HG03060 (cell line): ENCODE data around the gene NUPR1.
"Not testable (repeated sequence)": the region's sequence is repeated elsewhere in the genome, so short reads cannot be mapped to it uniquely, and the experiment has no call there.

Experiments used
- ATAC-seq: cut with Tn5 transposase; IDR thresholded peaks from one replicate; pipeline ENCODE4 v1.9.1; 2021; ENCODE audit warnings: low read depth, moderate number of reproducible peaks; ENCODE audit not compliant: unreplicated experiment

NUPR1 gene

GRCh38 chr16:28527985-28528384 is 10.8 kb downstream of the NUPR1 start:
- no peak for ATAC-seq

- ATAC-seq, result not testable (repeated sequence)
Measured at GRCh38 chr16:28527100-28527785, 11.5 kb downstream of the NUPR1 start.

GRCh38 chr16:28526201-28527099 is 12.3 kb downstream of the NUPR1 start:
- no peak for ATAC-seq

DNA sequence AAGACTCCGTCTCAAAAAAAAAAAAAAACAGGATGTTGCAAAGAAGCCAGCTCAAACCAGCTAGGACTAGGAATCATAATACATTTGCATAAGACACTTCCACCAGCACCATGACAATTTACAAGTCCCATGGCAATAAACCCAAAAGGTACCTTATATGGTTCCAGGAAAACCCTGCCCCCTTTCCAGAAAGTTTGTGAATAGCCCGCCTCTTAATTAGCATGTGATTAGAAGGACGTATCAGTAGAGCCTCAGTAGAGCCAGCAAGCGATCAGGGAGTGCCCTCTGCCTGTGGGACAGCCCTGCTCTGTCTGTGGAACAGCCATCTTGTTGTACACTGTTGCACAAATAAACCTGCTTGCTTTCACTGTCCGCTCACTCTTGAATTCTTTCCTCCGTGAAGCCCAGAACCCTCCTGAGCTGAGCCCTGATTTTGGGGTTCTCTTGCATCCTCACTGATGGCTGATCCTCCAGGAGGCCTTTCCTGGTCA is 14.0 kb downstream of the NUPR1 start:
- ATAC-seq, result no peak

GRCh38 chr16:28522792-28523191 is 16.0 kb downstream of the NUPR1 start:
- ATAC-seq, result no peak

DNA sequence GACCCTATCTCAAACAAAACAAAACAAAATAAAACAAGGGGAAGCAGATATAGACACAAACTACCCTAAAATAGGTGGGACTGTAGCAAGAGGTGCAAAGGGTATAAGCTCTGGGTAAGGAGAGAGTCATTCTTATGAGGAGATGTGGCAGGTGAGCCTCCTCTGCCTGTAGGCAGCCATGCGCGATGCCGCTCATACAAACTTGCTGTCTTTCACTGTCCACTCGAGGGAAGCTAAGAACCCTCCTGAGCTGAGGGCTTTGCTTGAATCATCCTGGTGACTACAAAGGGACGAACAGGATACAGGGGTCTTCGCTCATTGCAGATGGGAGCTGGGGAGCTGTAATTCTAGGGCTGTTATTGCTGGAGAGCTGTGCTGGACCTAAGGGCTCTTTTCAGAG is 17.3 kb downstream of the NUPR1 start:
- ATAC-seq, result no peak

- ATAC-seq, result no peak
Measured at GRCh38 chr16:28520672-28521071, 18.1 kb downstream of the NUPR1 start.

DNA sequence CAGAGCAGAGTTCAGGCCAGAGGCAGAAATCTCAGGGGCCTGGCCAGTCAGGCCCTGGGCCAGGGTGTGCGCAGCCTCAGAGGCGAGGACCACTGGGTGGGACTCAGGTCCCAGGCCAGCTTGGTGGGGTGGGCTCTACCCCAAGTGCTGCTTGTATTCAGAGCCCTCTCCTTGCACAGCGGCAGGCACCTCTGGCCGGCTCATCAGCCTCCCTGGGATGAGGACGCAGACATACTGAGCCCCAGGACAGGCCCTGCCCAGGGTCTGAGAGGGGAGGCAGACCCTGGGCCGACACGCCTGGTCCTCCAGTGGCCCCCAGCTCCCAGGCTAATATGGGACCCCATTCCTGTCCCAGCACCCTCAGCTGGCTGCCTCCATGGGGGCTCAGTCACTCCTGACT is 24.5 kb downstream of the NUPR1 start:
- no peak for ATAC-seq

- ATAC-seq, result no peak
Measured at GRCh38 chr16:28513484-28514181, 25.1 kb downstream of the NUPR1 start.

- ATAC-seq, result no peak
Measured at GRCh38 chr16:28511801-28512789, 26.7 kb downstream of the NUPR1 start.

DNA sequence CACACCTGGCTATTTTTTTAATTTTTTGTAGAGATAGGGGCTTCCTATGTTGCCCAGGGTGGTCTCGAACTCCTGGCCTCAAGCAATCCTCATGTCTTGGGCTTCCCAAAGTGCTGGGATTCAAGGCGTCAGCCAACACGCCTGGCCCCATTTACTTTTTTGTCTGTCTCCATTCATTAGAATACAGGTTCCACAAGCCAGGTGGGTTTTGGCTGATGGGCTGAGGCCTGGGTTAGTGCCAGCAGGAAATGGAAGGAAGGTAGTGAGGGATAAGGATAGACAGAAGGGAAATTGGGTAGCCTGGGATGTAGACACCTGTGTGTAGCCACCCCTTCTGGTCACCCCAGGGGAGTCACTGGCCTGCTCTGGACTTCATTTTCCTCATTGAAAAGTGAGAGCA is 27.7 kb downstream of the NUPR1 start:
- no peak for ATAC-seq

- no peak for ATAC-seq
Measured at GRCh38 chr16:28505489-28506137, 33.2 kb downstream of the NUPR1 start.

- no peak for ATAC-seq
Measured at GRCh38 chr16:28504707-28505404, 33.9 kb downstream of the NUPR1 start.

DNA sequence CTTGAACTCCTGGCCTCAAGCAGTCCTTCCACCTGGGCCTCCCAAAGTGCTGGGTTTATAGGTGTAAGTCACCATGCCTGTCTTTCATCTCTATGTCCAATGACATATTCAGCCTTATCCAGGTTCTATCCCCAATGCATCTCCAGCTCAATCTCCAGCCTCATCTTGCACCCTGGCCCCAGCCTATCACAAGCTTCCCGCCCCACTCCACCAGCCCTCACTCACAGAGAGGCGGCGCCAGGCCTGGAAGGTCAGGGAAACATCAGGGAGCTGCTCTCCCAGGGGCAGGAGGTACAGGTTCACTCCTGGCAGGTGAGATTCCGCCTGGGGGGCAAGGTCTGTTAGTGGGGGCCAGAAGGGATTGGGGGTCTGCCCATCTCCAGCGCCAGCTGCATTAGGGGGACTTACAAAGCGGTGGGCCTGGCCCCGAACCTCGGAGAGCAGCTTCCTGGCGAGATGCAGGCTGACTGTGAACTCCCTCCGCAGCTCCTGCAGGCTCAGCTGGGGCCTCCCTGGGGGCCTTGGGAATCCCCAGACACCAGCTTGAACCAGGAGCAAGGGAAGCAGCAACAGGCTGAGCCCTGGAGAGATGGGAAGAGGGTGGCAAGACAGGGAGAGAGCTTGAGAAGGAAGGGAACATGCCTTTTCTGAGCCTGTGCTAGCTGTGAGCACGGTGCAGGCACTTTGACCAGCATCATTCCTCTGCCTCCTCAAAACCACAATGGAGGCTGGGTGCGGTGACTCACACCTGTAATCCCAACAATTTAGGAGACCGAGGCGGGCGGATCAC is 35.1 kb downstream of the NUPR1 start:
- no peak for ATAC-seq

DNA sequence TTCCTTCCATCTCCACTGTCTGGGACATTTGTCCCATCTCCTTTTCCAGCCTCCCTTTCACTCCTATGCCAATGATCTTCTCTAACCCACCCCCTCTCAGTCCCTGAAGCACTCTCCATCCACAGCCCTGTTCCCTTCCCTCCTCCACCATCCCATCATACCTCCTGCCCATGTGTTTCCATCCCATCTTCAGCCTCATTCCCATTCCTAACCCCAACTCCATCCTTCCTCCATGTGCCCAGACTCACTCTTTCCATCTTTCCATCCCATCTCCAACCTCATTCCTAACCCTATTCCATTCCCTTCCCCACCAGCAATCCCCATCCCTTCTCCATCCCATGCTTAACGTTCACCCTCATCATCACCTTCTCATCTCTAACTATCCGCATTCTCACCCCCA is 36.5 kb downstream of the NUPR1 start:
- ATAC-seq, result no peak

DNA sequence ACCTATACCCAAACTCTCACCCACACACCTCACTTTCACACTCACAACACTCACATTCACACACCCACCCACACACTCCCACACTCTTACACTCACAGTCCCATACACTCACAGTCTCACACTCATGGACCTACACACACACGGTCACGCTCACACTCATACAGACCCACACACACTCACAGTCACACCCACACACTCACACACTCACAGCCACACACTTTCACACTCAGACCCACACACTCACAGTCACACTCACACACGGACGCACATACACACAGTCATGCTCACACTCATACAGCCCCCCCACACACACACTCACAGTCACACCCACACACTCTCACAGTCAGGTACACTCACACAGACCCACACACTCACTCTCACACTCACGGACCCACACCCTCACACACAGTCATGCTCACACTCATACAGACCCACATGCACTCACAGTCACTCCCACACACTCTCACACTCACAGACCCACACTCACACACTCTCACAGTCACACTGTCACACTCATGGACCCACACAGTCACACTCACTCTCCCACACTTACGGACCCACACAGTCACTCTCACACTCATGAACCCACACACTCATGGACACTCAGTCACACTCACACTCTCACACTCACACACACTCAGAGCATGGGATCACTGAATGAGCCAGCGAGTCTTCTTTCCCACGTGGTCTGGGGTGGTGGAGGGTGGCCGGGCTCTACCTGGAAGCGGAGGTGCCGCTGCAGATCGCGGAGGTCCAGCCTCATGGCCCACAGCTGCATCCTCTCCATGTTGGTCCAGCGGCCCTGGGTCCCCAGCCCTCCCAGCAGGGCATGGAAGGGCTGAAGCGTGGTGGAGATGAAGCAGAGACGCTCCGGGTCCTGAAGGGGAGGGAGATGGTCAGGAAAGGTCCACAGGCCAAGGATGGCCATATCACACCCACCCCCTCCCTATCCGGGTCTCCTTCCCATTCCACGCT is 37.2 kb downstream of the NUPR1 start:
- no peak for ATAC-seq
